Muscle layer of colon (tissue), 2 donors: ENCODE results near the gene SZRD1.

Source experiments
- H3K27ac ChIP-seq: one replicate; pipeline ENCODE4 v1.7.0; 2013; ENCODE audit warnings: low read depth, mild to moderate bottlenecking, low read length, moderate library complexity
- H3K27me3 ChIP-seq, 2 donors: one replicate each; pipeline ENCODE4 v1.7.0; 2013; ENCODE audit warnings: low read length in 2 of 2, mild to moderate bottlenecking in 2 of 2; ENCODE audit not compliant: insufficient read depth in 2 of 2, control insufficient read depth in 1 of 2
- H3K36me3 ChIP-seq: one replicate; pipeline ENCODE4 v1.7.0; 2013; ENCODE audit warnings: mild to moderate bottlenecking, low read length; ENCODE audit not compliant: insufficient read depth
- H3K4me1 ChIP-seq: one replicate; pipeline ENCODE4 v1.7.0; 2013; ENCODE audit warnings: mild to moderate bottlenecking, low read length; ENCODE audit not compliant: insufficient read depth
- H3K4me3 ChIP-seq, 2 donors: one replicate each; pipeline ENCODE4 v1.7.0; 2013; ENCODE audit warnings: low read length in 2 of 2, low read depth in 1 of 2, mild to moderate bottlenecking in 1 of 2, moderate library complexity in 1 of 2
- H3K9ac ChIP-seq: one replicate; pipeline ENCODE4 v1.7.0; 2013; ENCODE audit warnings: low read length
- H3K9me3 ChIP-seq: one replicate; pipeline ENCODE4 v1.7.0; 2013; ENCODE audit warnings: mild to moderate bottlenecking, low read length
- donor health status: abdominal sarcoma.
- donor health status: Adenocarcinoma of cecum.

The SZRD1 gene

DNA sequence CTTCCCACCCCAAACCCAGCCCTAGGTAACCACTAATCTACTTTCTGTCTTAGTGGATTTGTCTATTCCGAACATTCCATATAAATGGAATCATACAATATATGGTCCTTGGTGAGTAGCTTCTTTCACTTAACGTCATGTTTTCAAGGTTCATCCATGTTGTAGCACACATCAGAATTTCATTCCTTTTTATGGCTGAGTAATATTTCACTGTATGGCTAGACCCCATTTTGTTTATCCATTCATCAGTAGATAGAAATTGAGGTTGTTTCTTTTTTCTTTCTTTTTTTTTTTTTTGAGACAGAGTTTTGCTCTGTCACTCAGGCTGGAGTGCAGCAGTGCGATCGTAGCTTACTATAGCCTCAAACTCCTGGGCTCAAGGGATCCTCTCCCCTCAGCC lies 67.0 kb downstream of the SZRD1 start:
- no peak overlapping the region for H3K9ac ChIP-seq
- H3K27me3 ChIP-seq: no peaks in the 10 kb centered on the region
- no peak overlapping the region for H3K27ac ChIP-seq
- H3K4me1 ChIP-seq: no peaks in the 10 kb centered on the region
- H3K9me3 ChIP-seq: no peaks in the 10 kb centered on the region
- H3K36me3 ChIP-seq: no peaks in the 10 kb centered on the region
- no peak overlapping the region for H3K4me3 ChIP-seq

DNA sequence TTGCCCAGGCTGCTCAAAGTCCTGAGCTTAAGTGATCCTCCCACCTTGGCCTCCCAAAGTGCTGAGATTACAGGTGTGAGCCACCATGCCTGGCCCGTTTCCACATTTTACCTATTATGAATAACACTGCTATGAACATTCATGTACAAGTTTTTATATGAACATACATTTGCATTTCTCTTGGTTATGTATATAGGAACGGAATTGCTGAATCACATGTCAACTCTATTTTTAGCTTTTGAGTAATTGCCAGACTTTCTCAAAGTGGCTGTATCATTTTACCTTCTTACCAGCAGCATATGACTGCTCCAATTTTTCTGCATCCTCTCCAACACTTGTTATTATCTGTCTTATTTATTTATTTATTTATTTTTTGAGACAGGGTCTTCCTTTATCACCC lies 67.5 kb downstream of the SZRD1 start:
- H3K4me1 ChIP-seq: no peaks in the 10 kb centered on the region
- no peaks in the 10 kb centered on the region for H3K27me3 ChIP-seq
- H3K36me3 ChIP-seq: no peaks in the 10 kb centered on the region
- H3K9me3 ChIP-seq: no peaks in the 10 kb centered on the region
- no peak overlapping the region for H3K9ac ChIP-seq
- no peak overlapping the region for H3K27ac ChIP-seq
- H3K4me3 ChIP-seq: no peak overlapping the region

DNA sequence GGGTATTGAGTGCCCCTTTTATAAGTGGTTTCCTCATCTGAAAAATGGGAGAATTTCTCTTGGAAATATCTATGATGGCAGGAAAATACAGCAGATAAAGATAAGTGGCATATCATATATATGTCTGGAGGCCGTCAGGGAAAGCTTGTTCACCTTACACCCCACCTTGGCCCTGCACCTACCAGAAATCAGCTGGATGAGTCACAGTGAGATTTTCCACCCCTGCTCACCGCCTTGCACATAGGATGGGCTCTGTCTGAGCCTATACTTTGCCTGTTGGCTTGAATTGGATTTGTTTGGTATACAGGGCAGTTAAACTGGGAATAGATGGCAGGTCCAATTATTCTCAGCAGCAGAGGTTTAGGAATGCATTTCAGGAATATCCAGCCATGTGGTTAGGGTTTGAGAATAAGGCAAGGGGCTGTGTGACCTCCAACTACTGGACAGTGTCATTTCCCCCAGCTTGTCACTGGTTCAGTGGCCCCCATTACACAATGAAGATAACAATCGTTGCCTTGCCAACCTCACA lies 70.0 kb downstream of the SZRD1 start, which contains the start of gene SPATA21:
SPATA21 (minus strand) TSS at position 479 of the 529 bp plus-strand sequence. CDS start 6,053 bp downstream, outside the sequence.
- H3K27me3 ChIP-seq: no peaks in the 10 kb centered on the region
- peaks cover 9% of the 10 kb centered on the region for H3K4me1 ChIP-seq
- H3K9ac ChIP-seq: no peak within 1 kb of the TSS
- H3K36me3 ChIP-seq: no peaks in the 10 kb centered on the region
- H3K27ac ChIP-seq: no peak within 1 kb of the TSS
- H3K4me3 ChIP-seq: no peak within 1 kb of the TSS
- no peaks in the 10 kb centered on the region for H3K9me3 ChIP-seq

DNA sequence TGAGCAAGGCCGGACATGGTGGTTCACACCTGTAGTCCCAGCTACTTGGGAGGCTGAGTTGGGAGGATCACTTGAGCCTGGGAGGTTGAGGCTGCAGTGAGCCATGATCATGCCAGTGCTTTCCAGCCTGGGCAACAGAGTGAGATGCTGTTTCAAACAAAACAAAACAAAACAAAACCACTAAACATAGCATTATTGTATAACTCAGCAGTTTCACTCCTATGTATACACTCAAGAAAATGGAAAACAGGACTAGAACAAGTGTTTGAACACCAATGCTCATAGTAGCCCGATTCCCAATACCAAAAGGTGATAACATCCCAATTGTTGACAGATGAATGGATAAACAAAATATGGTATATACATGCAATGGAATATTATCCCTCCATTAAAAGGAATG lies 71.5 kb downstream of the SZRD1 start:
- H3K27me3 ChIP-seq: no peaks in the 10 kb centered on the region

DNA sequence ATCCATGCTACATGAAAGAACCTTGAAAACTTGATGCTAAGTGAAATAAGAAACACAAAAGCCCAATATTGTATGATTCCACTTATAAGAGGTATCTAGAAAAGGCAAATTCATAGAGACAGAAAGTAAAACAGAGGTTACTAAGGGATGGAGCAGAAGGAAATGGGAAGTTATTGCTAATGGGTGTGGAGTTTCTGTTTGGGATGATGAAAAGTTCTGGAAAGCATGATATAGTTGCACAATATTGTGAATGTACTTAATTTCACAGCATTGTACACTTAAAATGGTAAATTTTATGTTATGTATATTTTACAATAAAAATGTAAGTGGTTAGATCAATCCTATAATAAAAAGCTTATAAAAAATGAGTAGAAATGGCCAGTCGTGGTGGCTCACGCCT lies 71.9 kb downstream of the SZRD1 start:
- H3K36me3 ChIP-seq: peaks cover 7% of the 10 kb centered on the region
- H3K9me3 ChIP-seq: no peaks in the 10 kb centered on the region
- H3K9ac ChIP-seq: no peak overlapping the region
- H3K4me3 ChIP-seq: no peak overlapping the region
- H3K27ac ChIP-seq: no peak overlapping the region
- peaks cover 26% of the 10 kb centered on the region for H3K4me1 ChIP-seq
- no peaks in the 10 kb centered on the region for H3K27me3 ChIP-seq

More for the DNA sequence above, 71.5 kb downstream of the SZRD1 start:
- Histone ChIP-seq H3K4me3 (no peak overlapping the region), H3K9ac (no peak overlapping the region), H3K27ac (no peak overlapping the region), H3K9me3 (no peaks in the 10 kb centered on the region), H3K36me3 (peaks cover 3% of the 10 kb centered on the region), H3K4me1 (peaks cover 22% of the 10 kb centered on the region)

DNA sequence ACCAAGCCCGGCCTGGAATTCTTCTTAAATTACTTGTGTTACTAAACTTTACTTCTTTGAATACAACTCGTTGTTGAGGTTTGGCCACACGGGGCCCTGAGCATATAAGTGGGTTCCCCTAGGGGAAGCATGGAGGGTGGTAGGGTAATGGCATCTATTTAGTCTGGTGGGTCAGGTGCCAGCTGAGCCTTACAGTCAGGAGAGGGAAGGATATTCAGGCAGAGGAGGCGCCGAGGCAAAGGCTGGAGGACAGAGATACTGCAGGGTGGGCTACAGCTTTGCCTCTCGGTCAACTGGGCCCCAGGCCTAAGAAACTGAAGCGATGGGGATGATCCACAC lies 73.1 kb downstream of the SZRD1 start:
- no peaks in the 10 kb centered on the region for H3K9me3 ChIP-seq
- no peaks in the 10 kb centered on the region for H3K27me3 ChIP-seq
- peaks cover 28% of the 10 kb centered on the region for H3K4me1 ChIP-seq
- peak overlapping the region in 1 of 2 donors; percentile 76 for H3K4me3 ChIP-seq
- no peak overlapping the region for H3K9ac ChIP-seq
- peak overlapping the region; percentile 93 for H3K27ac ChIP-seq
- H3K36me3 ChIP-seq: peaks cover 17% of the 10 kb centered on the region

DNA sequence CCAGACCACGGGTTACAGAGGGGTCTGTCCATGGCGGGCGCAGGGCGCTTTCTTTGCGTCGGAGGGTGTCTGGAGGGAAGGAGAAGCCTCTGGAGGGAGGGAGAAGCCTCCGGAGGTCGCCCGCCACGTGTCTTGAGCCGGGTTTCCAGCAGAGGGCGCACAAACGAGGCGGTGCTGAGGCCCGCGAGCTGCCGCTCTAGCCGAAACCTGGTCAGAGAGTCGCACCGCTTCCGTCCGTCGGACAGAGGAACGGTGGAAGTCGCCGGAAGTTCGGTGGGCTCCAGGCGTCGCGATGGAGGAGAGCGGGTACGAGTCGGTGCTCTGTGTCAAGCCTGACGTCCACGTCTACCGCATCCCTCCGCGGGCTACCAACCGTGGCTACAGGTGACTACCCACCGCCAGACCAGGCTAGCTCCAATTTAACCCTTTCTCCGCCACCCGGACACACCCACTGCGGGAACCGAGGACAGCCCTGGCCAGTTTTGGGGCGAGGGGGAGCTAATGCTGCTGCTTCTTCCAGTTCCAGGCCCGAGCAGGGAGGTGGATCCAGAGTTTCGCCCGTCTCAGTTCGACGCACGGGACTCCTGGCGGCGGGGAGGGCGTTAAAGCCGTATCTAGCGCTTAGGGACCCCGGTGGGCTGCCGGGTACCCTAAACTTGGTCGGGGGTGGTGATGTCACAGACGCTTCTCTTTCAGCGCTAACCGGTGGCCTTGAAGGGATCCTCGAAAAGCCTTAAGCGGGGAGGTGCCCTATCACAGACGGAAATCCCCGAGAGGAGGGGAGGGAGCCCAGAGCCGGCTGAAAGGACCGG lies 73.6 kb downstream of the SZRD1 start, which contains the start of gene NECAP2:
NECAP2 (plus strand) TSS at position 255 of the 812 bp plus-strand sequence; CDS start at position 293, 38 bp downstream.
- peak within 1 kb of the TSS; percentile 76 to 96 for H3K4me3 ChIP-seq
- no peaks in the 10 kb centered on the region for H3K9me3 ChIP-seq
- H3K36me3 ChIP-seq: peaks cover 21% of the 10 kb centered on the region
- peaks cover 28% of the 10 kb centered on the region for H3K4me1 ChIP-seq
- H3K27ac ChIP-seq: peak within 1 kb of the TSS; percentile 93
- peak within 1 kb of the TSS; percentile 50 for H3K9ac ChIP-seq
- no peaks in the 10 kb centered on the region for H3K27me3 ChIP-seq

DNA sequence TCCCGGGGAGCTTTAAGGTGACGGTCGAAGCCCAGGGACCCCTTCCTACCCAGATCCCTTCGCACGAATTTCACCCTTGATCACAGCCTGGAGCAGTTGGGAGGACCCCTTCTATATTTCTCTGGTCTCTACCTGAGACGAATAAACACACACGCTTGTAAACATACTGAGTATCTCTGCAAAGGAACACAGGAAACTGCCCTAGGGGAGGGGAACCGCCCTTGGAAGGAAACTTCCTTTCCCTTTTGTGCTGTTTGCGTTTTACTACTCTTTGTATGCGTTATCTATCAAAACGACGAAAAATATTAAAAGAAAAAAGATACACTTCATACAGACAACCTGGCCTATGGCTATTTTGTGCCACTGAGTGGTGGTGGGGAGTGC lies 74.2 kb downstream of the SZRD1 start:
- peak overlapping the region; percentile 93 for H3K27ac ChIP-seq
- no peaks in the 10 kb centered on the region for H3K9me3 ChIP-seq
- peaks cover 28% of the 10 kb centered on the region for H3K4me1 ChIP-seq
- peak overlapping the region; percentile 76 to 96 for H3K4me3 ChIP-seq
- H3K36me3 ChIP-seq: peaks cover 21% of the 10 kb centered on the region
- peak overlapping the region; percentile 50 for H3K9ac ChIP-seq
- no peaks in the 10 kb centered on the region for H3K27me3 ChIP-seq

DNA sequence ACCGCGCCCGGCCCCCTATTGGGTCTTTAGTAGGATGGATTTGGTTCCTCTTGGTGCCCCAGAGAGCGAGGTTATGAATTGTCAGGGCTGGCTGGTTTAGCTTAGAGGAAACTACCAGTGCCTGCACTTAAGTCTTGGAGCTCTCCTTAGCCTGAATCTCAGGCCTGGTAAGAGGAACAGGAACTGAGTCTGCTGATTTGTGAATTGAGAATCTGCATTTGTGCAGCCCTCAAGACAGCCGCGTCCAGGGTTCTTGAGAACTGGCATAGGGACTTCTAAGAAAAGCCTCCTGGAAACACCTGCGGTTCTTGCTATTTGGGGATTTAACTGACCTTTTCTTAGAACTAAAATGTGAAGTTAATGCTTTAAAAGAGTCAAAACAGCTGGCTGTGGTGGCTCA lies 75.2 kb downstream of the SZRD1 start:
- Histone ChIP-seq H3K4me3 (no peak overlapping the region), H3K9ac (no peak overlapping the region), H3K27ac (no peak overlapping the region), H3K4me1 (peaks cover 28% of the 10 kb centered on the region), H3K27me3 (no peaks in the 10 kb centered on the region), H3K9me3 (no peaks in the 10 kb centered on the region), H3K36me3 (peaks cover 25% of the 10 kb centered on the region)

DNA sequence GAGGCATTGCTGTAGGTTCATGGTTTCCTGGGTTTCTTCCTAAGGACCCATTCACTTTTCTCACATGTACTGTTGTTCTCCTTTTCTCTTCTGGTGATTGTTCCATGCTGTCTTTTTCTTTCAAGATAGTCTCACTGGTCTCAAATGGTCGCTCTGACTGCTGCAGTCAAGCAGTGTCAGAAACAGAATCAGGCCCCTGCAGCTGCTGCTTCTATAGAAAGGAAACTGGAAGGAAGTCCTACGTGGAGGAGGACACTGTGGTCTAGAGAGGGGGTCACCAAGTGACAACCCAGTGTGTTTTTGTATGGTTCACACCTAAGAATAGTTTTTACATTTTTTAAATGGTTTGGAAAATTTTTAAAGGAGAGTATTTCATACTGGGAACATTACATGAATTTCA lies 75.9 kb downstream of the SZRD1 start:
- H3K9ac ChIP-seq: no peak overlapping the region
- H3K27me3 ChIP-seq: no peaks in the 10 kb centered on the region
- H3K4me1 ChIP-seq: peaks cover 28% of the 10 kb centered on the region

DNA sequence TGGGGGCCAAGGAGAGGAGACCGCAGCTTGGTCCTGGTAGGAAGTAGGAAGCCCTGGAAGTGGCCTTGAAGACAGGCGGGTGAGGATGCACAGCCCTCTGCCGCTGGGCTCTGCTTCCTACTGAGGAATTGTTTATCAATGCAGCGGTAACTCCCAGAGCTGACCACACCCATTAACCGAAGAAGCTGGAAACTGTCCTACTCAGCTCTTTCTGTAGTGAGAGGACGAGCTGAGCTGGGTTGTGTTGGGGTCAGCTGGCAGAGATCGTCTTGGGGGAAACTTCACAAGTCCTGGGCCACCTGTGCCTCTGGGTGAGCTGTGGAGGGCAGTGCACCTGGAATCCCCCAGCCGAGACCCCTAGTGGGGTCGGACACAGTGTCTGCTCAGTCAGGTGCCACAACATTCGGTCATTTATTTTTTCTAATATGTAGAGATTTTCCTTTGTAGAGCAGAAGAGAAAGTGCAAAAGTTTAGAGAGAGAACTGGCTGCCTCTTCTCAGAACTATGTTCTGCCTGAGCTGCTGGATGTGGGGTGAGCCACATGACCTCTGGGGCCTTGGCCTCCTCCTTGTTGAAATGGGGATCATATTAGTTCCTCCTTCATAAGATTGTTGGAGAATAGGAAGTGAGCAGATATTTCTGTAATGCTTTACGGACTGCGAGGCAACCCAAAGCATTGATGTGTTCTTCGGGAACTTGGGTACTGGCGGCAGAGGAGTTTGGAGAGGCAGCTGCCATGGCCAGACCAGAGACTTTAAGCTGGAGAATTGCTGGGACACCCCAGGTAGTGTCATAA lies 77.1 kb downstream of the SZRD1 start:
- Histone ChIP-seq H3K4me1 (peaks cover 28% of the 10 kb centered on the region), H3K27ac (no peak overlapping the region), H3K4me3 (no peak overlapping the region), H3K9ac (no peak overlapping the region), H3K9me3 (no peaks in the 10 kb centered on the region), H3K27me3 (no peaks in the 10 kb centered on the region), H3K36me3 (peaks cover 44% of the 10 kb centered on the region)

More for the DNA sequence above, 75.9 kb downstream of the SZRD1 start:
- Histone ChIP-seq H3K27ac (no peak overlapping the region), H3K36me3 (peaks cover 32% of the 10 kb centered on the region), H3K9me3 (no peaks in the 10 kb centered on the region), H3K4me3 (no peak overlapping the region)
